B cell (primary cell): Measurements from ENCODE around the gene GBA2.

Experiments used
- EZH2 ChIP-seq: IDR thresholded peaks from 2 replicates; pipeline ENCODE4 v1.6.1; 2012; ENCODE audit warnings: borderline replicate concordance, low read depth, mild to moderate bottlenecking, moderate library complexity, low read length; ENCODE audit not compliant: insufficient read depth, poor library complexity, severe bottlenecking
- TF ChIP-seq, protein P1 (sequence below): fragments of 200-600 bp; IDR thresholded peaks from one replicate; pipeline ENCODE4 v1.8.0; 2022; ENCODE audit warnings: antibody characterized with exemption, mild to moderate bottlenecking

GRCh38 chr9:35750256-35750531 is 1.2 kb upstream of the GBA2 start:
- TF ChIP-seq, protein P1, sequence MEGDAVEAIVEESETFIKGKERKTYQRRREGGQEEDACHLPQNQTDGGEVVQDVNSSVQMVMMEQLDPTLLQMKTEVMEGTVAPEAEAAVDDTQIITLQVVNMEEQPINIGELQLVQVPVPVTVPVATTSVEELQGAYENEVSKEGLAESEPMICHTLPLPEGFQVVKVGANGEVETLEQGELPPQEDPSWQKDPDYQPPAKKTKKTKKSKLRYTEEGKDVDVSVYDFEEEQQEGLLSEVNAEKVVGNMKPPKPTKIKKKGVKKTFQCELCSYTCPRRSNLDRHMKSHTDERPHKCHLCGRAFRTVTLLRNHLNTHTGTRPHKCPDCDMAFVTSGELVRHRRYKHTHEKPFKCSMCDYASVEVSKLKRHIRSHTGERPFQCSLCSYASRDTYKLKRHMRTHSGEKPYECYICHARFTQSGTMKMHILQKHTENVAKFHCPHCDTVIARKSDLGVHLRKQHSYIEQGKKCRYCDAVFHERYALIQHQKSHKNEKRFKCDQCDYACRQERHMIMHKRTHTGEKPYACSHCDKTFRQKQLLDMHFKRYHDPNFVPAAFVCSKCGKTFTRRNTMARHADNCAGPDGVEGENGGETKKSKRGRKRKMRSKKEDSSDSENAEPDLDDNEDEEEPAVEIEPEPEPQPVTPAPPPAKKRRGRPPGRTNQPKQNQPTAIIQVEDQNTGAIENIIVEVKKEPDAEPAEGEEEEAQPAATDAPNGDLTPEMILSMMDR, result no peak
- TF ChIP-seq EZH2, result no peak
